Activated naive CD4-positive, alpha-beta T cell treated with anti-CD3 and anti-CD28 coated beads, Interleukin-2, amount 10 ng/mL, durations not matched to agents 7 days and 5 days (primary cell): ENCODE measurements around the gene DNAH11.

Source experiments
- CTCF ChIA-PET: fragments of 350-600 bp; sonication (Branson Sonifier 250); formaldehyde crosslinking; loops from one replicate; lab custom pipeline; 2021; ENCODE audit warnings: antibody characterized with exemption; lab: Charles Lee
- DNase-seq: peaks from one replicate; pipeline ENCODE4 v3.0.0-alpha.2; 2020
- H3K27ac Mint-ChIP-seq: one replicate; pipeline ENCODE4 v1.8.0; 2021; ENCODE audit warnings: mild to moderate bottlenecking, moderate library complexity, mixed read lengths
- H3K27me3 Mint-ChIP-seq: one replicate; pipeline ENCODE4 v1.8.0; 2021; ENCODE audit warnings: mild to moderate bottlenecking, mixed read lengths
- H3K36me3 Mint-ChIP-seq: one replicate; pipeline ENCODE4 v1.8.0; 2021; ENCODE audit warnings: mixed read lengths
- H3K4me1 Mint-ChIP-seq: one replicate; pipeline ENCODE4 v1.8.0; 2021; ENCODE audit warnings: mixed read lengths
- H3K4me3 Mint-ChIP-seq: one replicate; pipeline ENCODE4 v1.8.0; 2021; ENCODE audit warnings: mild to moderate bottlenecking, moderate library complexity, mixed read lengths
- H3K9me3 Mint-ChIP-seq: one replicate; pipeline ENCODE4 v1.8.0; 2021; ENCODE audit warnings: mixed read lengths

The DNAH11 gene

GRCh38 chr7:21771266-21771665 lies 228.4 kb downstream of the DNAH11 start:
- H3K27ac Mint-ChIP-seq: no peak overlapping the region
- peaks cover 13% of the 10 kb centered on the region for H3K27me3 Mint-ChIP-seq
- CTCF ChIA-PET: no interaction called here
- DNase-seq: no peak
- no peaks in the 10 kb centered on the region for H3K36me3 Mint-ChIP-seq
- H3K9me3 Mint-ChIP-seq: no peaks in the 10 kb centered on the region
- H3K4me1 Mint-ChIP-seq: peaks cover 4% of the 10 kb centered on the region
- H3K4me3 Mint-ChIP-seq: no peak overlapping the region

- Mint-ChIP-seq H3K4me3 (no peak overlapping the region), H3K4me1 (peaks cover 4% of the 10 kb centered on the region), H3K27ac (no peak overlapping the region), H3K27me3 (peaks cover 13% of the 10 kb centered on the region), H3K9me3 (no peaks in the 10 kb centered on the region), H3K36me3 (no peaks in the 10 kb centered on the region)
- CTCF ChIA-PET: no interaction called here
- DNase-seq: no peak
These were observed 229.2 kb downstream of the DNAH11 start for GRCh38 chr7:21771906-21772610.

DNA sequence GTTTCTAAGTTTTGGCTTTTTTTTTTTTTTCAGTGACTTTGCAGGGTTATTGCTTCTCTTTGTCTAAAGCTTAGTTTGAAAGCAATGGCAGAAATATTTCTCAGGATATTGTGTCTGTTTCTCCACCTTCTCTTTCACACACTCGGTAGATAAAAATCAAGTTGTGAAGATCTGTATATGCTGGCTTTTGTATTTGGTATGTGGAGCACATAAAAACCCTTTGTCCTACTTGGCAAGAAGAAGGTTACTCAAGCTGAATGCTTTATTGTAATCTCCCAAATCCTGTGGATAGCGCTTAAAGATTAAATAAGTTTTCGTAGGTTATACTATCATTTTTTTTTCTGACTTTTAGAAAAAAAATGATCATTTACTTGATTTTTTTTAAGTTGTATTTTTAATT lies 230.5 kb downstream of the DNAH11 start:
- Mint-ChIP-seq H3K4me1 (peaks cover 4% of the 10 kb centered on the region), H3K4me3 (no peak overlapping the region), H3K9me3 (no peaks in the 10 kb centered on the region), H3K27me3 (peaks cover 10% of the 10 kb centered on the region), H3K27ac (no peak overlapping the region), H3K36me3 (no peaks in the 10 kb centered on the region)
- DNase-seq: no peak
- CTCF ChIA-PET: no interaction called here

DNA sequence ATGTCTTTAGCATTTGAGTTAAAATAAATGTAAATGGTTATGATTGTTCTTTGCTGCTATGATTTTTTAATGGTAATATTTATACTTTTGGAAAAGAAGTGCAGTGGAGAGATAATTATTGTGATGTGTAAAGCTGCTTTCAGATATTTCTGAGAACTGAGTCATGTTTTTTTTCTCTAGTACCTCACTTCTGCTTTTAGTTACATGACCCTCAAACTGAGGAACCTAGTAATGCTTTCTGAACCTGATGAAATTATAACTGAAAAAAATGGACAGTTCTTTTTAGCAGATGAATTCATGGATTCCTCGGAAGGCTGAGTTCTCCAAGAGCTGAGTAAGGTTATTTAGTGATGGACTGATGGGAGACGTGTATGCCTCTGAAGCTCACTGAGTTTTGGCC lies 235.1 kb downstream of the DNAH11 start:
- CTCF ChIA-PET: no interaction called here
- no peak for DNase-seq

GRCh38 chr7:21778953-21779352 lies 236.1 kb downstream of the DNAH11 start:
- no peak overlapping the region for H3K4me3 Mint-ChIP-seq
- no peaks in the 10 kb centered on the region for H3K9me3 Mint-ChIP-seq
- no peaks in the 10 kb centered on the region for H3K36me3 Mint-ChIP-seq
- CTCF ChIA-PET: no interaction called here
- DNase-seq: no peak
- H3K27me3 Mint-ChIP-seq: peaks cover 5% of the 10 kb centered on the region
- no peaks in the 10 kb centered on the region for H3K4me1 Mint-ChIP-seq
- H3K27ac Mint-ChIP-seq: no peak overlapping the region

More for the DNA sequence above, 235.1 kb downstream of the DNAH11 start:
- Mint-ChIP-seq H3K4me1 (no peaks in the 10 kb centered on the region), H3K36me3 (no peaks in the 10 kb centered on the region), H3K27ac (no peak overlapping the region), H3K27me3 (no peaks in the 10 kb centered on the region), H3K4me3 (no peak overlapping the region), H3K9me3 (no peaks in the 10 kb centered on the region)

DNA sequence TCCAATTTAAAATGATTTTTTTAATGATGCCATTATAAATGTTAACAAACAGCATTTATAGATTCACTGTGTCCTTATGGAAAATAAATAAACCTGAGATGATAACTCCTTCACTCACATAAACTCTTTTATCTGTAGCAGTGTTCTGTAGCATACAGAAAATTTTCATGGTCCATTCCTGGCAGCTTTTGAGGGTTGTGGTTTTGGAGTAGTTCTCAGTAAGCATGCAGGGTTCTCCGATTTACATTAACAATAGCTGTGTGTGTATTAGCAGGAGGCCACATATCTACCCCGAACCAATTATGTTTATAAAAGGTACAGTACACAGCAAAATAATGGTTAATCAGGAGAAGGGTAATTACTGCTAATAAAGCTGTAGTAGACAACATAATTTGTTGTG lies 240.2 kb downstream of the DNAH11 start:
- no peak overlapping the region for H3K27ac Mint-ChIP-seq

DNA sequence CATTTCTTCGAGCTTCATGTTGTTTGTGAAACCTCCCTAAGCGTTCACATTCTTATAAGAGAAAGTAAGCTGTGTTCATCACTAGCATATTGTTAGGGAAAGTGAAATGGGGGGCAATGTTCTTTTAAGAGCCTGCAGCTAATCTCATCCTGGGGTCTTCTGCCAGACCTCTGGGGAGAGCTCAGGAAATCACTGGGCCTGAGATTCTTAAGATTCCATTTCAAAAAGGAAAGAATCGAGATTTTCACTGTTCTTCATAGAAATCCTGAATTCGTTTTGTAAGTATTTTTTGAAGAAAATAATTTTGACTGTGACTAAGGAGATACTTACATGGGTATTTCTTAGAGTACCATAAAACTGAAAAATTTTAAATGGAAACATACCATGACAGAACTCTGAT lies 242.2 kb downstream of the DNAH11 start:
- CTCF ChIA-PET: no interaction called here
- H3K9me3 Mint-ChIP-seq: no peaks in the 10 kb centered on the region
- H3K27ac Mint-ChIP-seq: no peak overlapping the region

More for the DNA sequence above, 240.2 kb downstream of the DNAH11 start:
- Mint-ChIP-seq H3K36me3 (no peaks in the 10 kb centered on the region), H3K4me3 (no peak overlapping the region), H3K4me1 (no peaks in the 10 kb centered on the region), H3K9me3 (no peaks in the 10 kb centered on the region), H3K27me3 (peaks cover 5% of the 10 kb centered on the region)
- CTCF ChIA-PET: no interaction called here
- no peak for DNase-seq

DNA sequence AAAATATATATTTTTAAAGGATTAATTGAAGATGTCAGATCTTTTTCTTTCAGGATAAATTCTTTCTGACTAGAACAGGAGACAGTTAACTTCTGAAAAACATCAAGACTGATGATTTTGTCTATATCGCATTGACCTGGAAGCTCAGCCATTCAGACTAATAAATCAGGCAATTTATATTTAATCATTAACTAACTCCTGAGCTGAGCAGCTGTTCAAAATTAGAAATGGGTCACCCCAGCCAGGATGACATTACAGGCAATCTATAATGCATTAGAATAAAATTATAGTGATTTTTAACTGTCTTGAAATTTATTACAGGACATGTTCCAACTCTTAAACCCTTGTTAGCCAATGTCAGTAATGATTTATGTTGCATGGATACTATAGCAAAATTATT lies 263.0 kb downstream of the DNAH11 start:
- Mint-ChIP-seq H3K27me3 (no peaks in the 10 kb centered on the region), H3K9me3 (no peaks in the 10 kb centered on the region), H3K27ac (no peak overlapping the region), H3K4me1 (no peaks in the 10 kb centered on the region), H3K36me3 (no peaks in the 10 kb centered on the region), H3K4me3 (no peak overlapping the region)
- DNase-seq: no peak
- CTCF ChIA-PET: no interaction called here

More for the DNA sequence above, 242.2 kb downstream of the DNAH11 start:
- Mint-ChIP-seq H3K4me1 (no peaks in the 10 kb centered on the region), H3K27me3 (peaks cover 5% of the 10 kb centered on the region), H3K36me3 (no peaks in the 10 kb centered on the region), H3K4me3 (no peak overlapping the region)
- DNase-seq: no peak

- Mint-ChIP-seq H3K36me3 (no peaks in the 10 kb centered on the region), H3K4me1 (no peaks in the 10 kb centered on the region), H3K27me3 (no peaks in the 10 kb centered on the region), H3K9me3 (no peaks in the 10 kb centered on the region), H3K4me3 (no peak overlapping the region), H3K27ac (no peak overlapping the region)
- DNase-seq: no peak
- CTCF ChIA-PET: no interaction called here
These were observed 263.5 kb downstream of the DNAH11 start for GRCh38 chr7:21806388-21806787.

DNA sequence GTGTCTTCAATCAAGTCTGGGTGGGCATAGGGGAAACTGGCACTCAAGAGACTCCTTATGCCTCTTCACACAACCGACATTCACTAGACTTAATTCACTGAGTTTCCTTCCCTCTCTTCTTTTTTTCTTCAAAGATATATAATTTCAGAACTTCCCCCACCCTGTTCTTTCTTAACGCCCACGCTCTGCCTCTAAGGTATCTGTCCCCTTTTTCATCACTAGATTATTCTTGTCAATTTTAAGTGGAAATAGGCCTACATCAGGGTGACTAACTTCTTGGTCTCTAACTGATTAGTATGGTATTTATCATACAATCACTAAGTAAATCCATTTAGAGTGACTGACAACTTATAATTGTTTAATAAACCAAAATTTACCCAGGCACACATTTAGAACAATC lies 276.2 kb downstream of the DNAH11 start:
- Mint-ChIP-seq H3K36me3 (no peaks in the 10 kb centered on the region), H3K27me3 (no peaks in the 10 kb centered on the region), H3K27ac (no peak overlapping the region), H3K4me3 (no peak overlapping the region), H3K9me3 (no peaks in the 10 kb centered on the region), H3K4me1 (no peaks in the 10 kb centered on the region)
- CTCF ChIA-PET: no interaction called here
- DNase-seq: no peak

GRCh38 chr7:21828841-21829240 lies 286.0 kb downstream of the DNAH11 start:
- peaks cover 3% of the 10 kb centered on the region for H3K4me1 Mint-ChIP-seq
- H3K4me3 Mint-ChIP-seq: no peak overlapping the region
- H3K36me3 Mint-ChIP-seq: no peaks in the 10 kb centered on the region
- H3K27me3 Mint-ChIP-seq: no peaks in the 10 kb centered on the region
- DNase-seq: no peak
- no peaks in the 10 kb centered on the region for H3K9me3 Mint-ChIP-seq
- CTCF ChIA-PET: no interaction called here
- H3K27ac Mint-ChIP-seq: no peak overlapping the region

- CTCF ChIA-PET: no interaction called here
- Mint-ChIP-seq H3K27ac (no peak overlapping the region), H3K4me1 (peaks cover 3% of the 10 kb centered on the region), H3K36me3 (no peaks in the 10 kb centered on the region), H3K9me3 (no peaks in the 10 kb centered on the region), H3K4me3 (no peak overlapping the region), H3K27me3 (no peaks in the 10 kb centered on the region)
- no peak for DNase-seq
These were observed 286.9 kb downstream of the DNAH11 start for GRCh38 chr7:21829731-21830130.

- no peak for DNase-seq
- no peaks in the 10 kb centered on the region for H3K36me3 Mint-ChIP-seq
- H3K27me3 Mint-ChIP-seq: no peaks in the 10 kb centered on the region
- H3K4me3 Mint-ChIP-seq: no peak overlapping the region
- CTCF ChIA-PET: no interaction called here
- no peaks in the 10 kb centered on the region for H3K9me3 Mint-ChIP-seq
- H3K27ac Mint-ChIP-seq: no peak overlapping the region
- H3K4me1 Mint-ChIP-seq: no peaks in the 10 kb centered on the region
These were observed 301.9 kb downstream of the DNAH11 start for GRCh38 chr7:21844742-21845141.

- H3K9me3 Mint-ChIP-seq: peaks cover 2% of the 10 kb centered on the region
- H3K4me1 Mint-ChIP-seq: peaks cover 23% of the 10 kb centered on the region
- peaks cover 3% of the 10 kb centered on the region for H3K36me3 Mint-ChIP-seq
- no peaks in the 10 kb centered on the region for H3K27me3 Mint-ChIP-seq
- CTCF ChIA-PET: no interaction called here
- DNase-seq: no peak
- H3K27ac Mint-ChIP-seq: peak overlapping the region; percentile 94
- H3K4me3 Mint-ChIP-seq: no peak overlapping the region
These were observed 307.9 kb downstream of the DNAH11 start for GRCh38 chr7:21850531-21851285.

GRCh38 chr7:21851559-21851967 lies 308.7 kb downstream of the DNAH11 start:
- H3K27ac Mint-ChIP-seq: peak overlapping the region; percentile 94
- peak overlapping the region; percentile 55 for H3K4me3 Mint-ChIP-seq
- DNase-seq: no peak
- H3K36me3 Mint-ChIP-seq: peaks cover 3% of the 10 kb centered on the region
- CTCF ChIA-PET: no interaction called here
- peaks cover 2% of the 10 kb centered on the region for H3K9me3 Mint-ChIP-seq
- peaks cover 23% of the 10 kb centered on the region for H3K4me1 Mint-ChIP-seq
- no peaks in the 10 kb centered on the region for H3K27me3 Mint-ChIP-seq
